HG02885 (cell line): ENCODE data around the gene FLVCR2.

ENCODE experiments used
- ATAC-seq: cut with Tn5 transposase; IDR thresholded peaks from one replicate; pipeline ENCODE4 v1.9.1; 2021; ENCODE audit warnings: mild to moderate bottlenecking; ENCODE audit not compliant: unreplicated experiment, poor library complexity

The FLVCR2 gene

DNA sequence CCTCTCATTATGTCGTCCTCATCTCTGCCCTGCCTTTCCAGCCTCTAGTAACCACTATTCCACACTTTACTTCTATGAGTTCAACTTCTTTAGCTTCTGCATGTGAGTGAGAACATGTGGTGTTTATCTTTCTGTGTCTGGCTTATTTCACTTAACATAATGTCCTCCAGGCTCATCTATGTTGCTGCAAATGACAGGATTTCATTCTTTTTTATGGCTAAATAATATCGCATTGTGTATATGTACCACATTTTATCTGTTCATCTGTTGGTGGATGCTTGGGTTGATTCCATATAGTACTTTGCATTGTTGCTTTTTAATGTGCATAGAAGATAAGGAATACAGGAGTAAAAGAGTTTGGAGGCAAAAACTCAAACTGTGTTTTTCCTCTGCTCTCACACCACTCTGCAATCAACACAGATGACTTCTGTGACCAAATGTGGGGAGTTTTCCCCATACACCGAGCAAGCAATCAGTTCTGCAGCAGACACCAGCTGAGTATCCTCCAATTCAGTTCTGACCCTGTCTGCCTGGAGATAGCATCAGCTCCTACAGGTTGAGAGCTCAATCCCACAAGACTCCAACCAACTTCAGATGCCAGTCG lies 24.6 kb upstream of the FLVCR2 start:
- ATAC-seq: no peak

DNA sequence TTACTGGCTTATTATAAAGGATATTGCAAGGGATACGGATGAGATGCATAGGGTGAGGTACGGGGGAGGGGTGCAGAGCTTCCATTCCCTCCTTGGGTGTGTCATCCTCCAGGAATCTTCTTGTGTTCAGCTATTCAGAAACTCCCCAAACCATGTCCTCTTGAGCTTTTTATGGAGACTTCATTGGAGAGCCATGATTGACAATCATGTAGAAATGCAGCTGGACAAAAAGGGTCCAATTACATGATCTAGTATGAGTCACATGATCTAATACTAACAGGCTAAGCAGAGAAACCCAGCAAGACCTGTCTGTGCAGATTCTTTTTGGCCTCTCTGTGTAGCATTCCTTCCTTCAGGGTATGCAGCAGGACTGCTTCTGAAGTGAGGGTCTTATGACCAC lies 23.9 kb upstream of the FLVCR2 start:
- no peak for ATAC-seq

DNA sequence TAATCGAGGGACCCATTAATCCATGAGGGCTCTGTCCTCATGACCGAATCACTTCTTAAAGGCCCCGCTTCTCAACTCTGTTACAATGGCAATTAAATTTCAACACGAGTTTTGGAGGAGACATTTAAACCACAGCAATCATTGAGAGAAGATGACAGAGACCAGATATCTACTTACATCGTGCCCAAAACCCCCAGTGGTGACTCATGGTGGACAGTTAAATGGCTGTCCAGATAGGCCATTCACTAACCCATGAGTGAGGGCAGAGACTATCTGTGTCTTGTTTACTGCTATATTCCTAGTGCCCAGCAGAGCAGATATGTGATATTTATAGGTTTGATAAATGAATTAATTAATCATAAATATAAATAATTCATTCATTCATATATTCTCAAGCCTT lies 20.0 kb upstream of the FLVCR2 start:
- ATAC-seq: no peak

DNA sequence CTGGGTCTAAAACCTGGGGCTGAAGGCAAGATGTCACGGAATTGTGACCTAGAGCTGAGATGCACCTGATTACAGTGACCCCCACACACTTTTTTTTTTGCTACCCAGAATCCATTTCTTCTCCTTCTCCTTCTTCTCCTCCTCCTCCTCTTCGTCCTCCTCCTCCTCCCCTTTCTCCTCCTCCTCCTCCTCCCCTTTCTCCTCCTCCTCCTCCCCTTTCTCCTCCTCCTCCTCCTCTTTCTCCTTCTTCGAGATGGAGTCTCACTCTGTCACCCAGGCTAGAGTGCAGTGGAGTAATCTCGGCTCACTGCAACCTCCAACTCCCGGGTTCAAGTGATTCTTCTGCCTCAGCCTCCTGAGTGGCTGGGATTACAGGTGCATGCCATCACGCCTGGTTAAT lies 19.4 kb upstream of the FLVCR2 start:
- no peak for ATAC-seq

DNA sequence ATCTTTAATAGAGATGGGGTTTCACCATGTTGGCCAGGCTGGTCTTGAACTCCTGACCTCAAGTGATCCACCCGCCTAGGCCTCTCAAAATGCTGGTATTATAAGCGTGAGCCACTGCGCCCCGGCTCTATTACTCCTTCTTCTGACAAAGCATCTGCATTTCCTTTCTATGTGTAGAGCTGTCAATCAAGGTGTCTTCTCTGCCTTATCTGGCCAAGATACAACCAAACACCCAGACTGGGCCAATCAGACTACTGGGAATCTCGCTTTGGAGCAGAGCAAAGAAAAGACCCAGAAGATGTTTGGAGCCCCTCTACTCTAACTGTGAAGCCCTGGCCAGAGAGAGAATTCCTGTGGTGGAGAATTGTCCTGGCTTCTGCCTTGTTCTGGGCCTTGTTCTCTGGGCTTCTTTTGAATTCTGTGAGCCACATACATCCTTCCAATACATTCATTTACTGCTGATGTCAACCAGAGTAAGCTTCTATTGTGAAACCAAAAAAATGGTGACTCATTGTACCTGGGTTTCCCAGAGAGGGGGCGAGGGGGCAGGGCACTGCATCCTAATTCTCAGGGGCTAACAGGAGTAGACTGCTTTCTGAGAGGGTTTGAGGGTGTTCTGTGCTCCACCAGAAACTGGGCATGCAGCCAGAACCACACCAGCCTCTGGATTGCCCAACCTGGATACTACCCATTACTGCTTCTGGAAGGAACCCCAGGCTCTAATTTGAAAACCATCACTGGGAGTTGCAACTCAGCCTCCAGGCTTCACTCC lies 18.8 kb upstream of the FLVCR2 start:
- ATAC-seq: no peak

DNA sequence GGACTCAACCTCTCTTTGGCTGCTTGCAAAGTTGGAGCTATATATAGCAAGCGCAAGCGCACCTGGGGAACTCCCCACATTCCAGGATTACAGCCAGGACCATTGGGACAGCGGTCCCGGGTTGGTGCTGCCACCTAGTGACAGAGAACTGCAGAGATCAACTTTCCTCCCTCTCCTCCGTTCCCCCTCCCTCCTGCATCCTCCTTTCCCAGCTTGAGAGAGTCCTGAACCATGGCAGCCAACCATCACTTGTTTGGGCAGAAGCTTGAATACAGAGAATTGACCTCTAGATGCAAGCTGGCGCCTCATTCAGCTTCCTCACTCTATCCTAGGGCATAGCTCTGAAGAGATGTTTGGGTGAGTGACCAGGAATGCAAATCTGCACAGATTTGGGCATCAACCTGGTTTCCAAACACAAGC lies 17.4 kb upstream of the FLVCR2 start:
- no peak for ATAC-seq

DNA sequence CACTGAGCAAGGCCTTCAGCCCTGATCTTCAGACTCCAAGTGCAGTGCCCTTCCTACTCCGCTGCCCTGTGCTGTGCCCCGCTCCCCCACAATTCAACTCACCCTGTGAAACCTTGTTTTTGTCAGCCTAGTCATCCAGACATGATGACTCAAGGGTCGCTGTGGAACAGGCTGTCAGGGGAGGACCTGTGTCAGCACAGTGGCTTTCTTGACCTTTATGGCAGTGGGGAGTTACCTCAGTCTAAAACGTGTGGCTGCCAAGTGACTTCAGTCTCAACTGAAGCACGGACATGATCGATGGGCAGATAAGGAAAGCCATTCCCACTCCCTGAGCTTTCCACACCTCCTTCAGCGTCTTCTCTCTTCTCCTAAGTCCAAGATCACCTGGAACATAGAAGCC lies 16.3 kb upstream of the FLVCR2 start:
- ATAC-seq: no peak

DNA sequence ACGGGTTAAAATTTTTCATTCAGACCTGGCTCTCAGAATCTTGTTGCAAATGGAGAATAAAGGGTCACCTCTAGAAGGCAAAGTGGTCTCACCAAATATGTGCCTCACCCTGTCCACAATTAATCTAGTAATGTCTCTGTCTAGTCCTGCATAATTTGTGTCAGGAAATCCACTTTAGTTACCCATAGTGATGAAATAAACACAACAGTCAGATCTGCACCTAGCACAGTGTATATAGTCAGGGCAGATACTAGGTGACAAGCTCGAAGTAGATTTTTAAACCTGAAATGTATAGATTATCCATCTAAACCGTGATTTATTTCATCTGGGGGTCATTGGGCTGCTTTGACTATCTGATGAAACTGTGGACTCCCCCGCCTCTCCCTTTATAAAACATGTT lies 15.9 kb upstream of the FLVCR2 start:
- no peak for ATAC-seq

DNA sequence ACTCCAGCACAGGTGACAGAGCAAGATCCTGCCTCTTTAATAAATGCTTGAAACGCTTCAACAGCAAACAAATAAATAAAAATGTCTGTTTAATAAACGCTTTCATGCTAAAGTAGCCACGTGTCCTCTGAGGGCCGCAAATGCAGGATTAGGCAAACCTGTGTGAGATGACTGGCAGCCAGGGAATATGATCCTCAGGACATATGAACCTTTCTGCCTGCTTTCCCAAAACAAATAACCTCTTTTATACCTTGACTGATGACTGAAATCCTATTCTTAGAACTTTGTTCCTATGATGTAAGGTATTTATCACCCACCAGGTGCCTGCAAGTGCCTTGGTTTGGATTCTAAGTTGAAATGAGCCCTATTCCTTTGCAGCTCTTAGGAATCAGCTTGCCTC lies 14.5 kb upstream of the FLVCR2 start:
- no peak for ATAC-seq

DNA sequence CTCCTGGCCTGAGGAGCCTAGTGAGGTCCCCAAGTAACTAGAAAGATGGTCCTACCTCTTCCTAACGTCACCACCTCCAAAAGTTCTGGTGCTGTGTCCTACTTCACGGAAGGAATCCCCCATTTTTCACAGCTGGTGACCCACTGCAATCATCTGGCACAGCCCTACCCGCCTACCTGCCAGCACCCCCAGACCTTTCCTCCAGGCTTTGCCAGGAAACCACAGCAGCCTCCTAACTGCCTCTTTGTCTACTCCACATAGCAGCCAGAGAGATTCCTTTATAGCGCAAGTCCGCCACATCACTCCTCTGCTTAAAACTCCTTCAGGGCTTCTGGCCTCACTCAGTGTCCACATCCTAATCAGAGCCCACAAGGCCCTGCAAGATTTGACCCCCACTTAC lies 13.4 kb upstream of the FLVCR2 start:
- ATAC-seq: no peak

DNA sequence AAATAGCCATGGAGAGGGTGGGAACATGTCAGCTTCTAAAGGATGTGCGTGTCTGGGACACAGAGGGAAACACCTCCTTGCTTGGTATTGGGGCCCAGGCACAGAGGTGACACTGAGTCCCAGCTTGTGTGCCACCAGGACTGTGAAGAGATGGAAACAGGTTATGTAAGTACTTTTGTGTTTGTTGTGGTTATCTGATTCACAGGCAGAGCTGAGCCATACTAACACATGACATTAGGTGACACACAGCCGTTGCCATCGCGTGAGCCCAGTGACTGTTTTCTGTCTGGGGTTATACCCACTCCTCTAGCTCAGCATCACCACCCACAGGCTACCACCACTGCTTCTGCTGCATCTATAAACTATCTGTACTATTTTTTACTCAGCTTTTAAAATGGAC lies 12.1 kb upstream of the FLVCR2 start:
- no peak for ATAC-seq

DNA sequence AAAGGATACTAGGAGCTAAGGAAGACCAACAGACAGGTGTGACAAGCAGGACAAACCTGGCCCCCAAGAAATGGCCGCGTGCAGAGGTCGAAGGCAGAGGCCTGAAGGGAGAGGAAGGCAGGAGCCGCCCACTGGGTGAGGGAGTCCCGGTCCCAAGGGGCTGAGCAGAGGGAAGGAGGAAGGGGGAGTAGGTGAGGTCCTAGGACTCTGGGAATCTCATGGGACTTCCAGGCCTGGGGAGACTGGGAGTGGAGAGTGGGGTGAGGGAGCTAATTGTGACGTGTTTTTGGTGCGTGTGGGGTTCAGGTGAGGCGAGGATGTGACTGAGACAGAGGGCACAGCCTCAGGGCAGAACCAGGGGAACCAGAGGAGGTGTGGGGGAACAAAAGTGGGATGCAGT lies 11.7 kb upstream of the FLVCR2 start:
- ATAC-seq: no peak

DNA sequence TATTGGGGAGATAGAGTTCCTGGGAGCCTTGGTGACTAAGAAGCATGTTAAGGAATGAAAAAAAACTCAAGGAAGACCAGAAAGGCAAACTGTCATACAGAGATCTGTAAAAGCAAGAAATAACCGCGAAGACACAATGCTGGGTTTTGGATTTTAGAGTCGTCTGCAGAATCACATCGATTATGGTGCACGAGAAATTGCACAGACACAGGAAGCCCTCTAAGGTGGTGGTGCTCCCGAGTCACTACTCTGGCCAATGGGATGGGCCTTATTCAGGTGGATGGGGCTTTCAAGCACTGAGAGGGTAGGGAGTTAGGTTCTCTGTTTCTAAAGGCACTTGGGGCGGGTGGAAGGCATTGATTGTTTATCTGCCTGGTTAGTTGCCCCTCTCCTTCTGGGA lies 10.3 kb upstream of the FLVCR2 start:
- ATAC-seq: no peak

DNA sequence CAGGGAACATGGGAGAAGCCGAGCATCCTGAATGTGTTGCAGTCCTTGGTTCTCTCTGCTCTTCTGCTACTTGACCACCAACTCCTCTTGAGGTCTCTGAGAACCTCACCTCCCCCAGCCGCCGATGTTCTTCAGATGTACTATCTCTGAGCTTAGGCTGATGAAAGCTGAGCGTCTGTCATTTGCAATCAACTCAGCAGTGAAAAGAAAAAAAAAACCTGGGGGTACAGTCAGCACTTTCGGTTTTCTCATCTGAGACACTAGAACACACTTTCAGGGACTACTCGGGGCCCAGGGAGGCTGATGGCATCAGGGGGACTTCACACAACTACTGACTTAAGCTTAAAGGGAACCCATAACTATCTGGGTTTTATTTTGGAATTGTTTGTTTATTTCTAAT lies 9.6 kb upstream of the FLVCR2 start:
- no peak for ATAC-seq

DNA sequence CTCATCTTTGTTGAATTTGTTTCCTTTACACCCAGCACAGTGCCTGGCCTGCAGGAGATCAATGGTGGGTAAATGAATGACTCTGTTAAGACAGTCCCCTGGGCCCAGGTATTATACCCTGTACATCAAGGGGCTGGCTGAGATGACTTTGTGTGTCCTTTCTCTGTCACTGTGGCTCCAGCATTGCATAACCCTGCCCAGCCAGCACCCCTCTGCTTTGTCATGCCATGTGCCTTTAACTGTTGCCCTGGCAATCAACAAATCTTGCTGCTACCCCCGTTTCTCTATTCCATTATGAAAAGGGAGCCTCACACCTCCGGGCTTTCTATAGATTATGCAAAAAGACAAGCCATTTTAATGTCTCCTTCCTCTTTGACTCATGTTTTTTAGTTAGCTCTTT lies 7.6 kb upstream of the FLVCR2 start:
- no peak for ATAC-seq

DNA sequence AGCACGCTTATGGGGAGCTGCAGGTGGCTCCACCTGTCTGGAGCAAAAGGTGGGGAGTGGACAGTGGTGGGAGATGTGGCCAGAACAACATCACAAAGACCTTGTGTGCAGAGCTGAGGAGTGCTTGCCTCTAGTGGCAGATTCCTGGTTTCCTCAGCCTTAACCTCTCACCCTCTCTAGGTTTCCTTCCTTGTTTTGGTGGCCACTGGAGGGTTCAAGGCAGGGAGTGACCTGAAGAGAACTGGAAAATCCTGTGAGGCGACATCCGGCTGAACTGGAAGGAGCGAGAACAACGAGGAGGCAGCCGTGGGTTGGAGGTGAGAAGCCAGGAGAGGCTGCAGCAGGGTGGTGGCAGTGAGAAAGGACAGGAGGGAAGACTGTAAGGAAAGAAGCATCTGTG lies 6.3 kb upstream of the FLVCR2 start:
- ATAC-seq: no peak

DNA sequence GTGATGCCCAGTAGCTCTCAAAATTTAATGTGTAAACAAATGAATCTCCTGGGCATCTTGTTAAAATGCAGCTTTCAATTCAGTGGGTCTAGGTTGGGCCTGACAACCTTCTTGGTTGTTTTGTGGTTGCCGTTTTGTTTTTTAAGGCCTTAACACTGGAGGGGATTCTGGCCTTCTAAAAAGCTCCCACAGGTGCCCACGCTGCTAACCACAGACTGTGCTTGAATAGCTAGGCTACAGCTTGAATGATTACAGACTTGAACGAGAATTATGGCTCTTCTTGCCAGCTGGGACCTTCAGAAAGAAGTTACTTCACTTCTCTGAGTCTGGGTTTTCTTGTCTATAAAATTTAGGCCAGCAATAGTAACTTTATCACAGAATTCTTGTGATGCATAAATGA lies 1.3 kb upstream of the FLVCR2 start:
- ATAC-seq: no peak

DNA sequence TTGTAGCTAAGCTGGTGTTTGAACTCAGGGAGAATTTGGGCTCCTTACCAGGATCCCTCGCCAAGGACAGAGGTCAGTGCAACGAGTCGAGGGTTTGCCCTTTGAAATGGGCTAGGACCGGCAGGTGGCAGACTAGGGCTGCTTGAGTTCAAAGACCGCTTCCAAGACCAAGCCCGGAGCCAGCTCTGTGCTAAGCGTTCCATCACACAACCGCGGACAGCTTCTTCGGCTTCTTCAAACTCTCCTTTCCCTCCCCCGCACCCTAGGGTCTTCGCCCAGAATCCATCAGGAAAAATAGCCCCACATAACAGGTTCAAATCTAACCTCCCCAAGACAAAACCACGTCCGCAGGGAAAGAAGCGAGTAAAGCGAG lies 705 bp upstream of the FLVCR2 start:
- ATAC-seq: peak; percentile 84

DNA sequence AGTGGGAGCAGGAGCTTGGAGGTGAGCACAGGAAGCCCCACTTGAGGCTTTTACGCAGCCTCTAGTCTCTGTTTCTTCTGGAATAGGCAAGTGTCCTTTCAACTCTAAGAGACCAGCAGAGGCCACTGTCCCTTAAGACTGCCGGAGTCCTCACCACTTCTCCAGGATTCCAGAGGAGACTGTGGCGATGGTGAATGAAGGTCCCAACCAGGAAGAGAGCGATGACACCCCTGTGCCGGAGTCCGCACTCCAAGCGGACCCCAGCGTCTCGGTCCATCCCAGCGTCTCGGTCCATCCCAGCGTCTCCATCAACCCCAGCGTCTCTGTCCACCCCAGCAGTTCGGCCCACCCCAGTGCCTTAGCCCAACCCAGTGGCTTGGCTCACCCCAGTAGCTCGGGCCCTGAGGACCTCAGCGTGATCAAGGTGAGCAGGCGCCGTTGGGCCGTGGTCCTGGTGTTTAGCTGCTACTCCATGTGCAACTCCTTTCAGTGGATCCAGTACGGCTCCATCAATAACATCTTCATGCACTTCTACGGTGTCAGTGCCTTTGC lies 442 bp downstream of the FLVCR2 start:
- peak; percentile 5 for ATAC-seq

DNA sequence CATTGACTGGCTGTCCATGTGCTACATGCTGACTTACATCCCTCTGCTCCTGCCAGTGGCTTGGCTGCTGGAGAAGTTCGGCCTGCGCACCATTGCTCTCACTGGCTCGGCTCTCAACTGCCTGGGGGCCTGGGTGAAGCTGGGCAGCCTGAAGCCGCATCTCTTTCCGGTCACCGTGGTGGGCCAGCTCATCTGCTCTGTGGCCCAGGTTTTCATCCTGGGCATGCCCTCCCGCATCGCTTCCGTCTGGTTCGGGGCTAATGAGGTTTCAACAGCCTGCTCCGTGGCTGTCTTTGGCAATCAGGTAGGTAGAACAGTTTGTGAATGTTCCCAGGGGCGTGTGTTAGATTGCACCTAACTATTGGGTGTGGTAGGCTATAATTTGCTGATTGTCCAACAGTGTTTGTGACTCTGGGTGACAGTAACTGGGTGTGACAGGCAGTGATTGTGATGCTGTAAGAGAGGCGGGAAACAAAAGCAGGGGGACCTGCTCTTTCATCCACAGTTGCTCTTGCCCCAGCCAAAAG lies 981 bp downstream of the FLVCR2 start:
- no peak for ATAC-seq

DNA sequence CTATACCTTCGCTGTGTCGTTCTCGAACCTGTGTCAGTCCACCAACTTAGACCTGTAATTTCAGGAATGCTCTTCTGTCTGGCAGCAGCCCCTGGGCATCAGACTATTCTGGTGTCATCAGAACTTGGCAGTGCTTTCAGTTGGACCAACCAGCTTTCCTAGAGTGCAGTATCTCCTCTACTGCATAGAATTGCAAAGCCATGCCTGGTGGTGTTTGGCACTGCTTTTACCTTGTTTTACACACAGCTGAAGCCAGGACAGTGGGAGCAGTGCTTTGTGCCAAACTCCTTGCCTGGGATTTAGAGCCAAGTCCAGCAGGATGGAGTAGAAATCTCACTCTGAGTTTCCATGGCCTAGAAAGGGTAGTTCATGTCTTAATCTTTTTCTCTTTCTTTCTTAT lies 1.5 kb downstream of the FLVCR2 start:
- ATAC-seq: no peak

DNA sequence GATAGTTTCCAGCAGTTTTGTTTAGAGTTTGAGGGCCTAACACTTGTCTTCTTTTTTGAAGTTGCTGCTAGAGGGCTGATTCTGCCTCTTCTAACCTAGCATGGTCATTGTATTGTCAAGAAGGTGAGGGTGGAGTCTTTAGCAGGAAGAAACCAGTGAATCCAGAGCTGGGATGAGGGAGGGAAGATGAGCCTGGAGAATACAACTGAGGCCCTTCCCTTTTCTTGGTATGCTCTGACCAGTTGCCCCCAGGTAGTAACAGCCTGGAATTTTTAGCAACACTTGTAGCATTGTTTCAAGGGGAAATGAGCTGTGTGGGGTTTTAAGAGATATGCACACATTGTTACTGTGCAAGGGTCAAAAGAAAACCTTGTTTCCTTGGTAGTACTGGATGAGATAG lies 9.0 kb downstream of the FLVCR2 start:
- no peak for ATAC-seq
